Fibroblast of mammary gland (primary cell): Measurements from ENCODE around the gene DPH6.

Experiments used
- DNase-seq: peaks from one replicate; pipeline ENCODE4 v3.0.0-alpha.2; 2010; ENCODE audit warnings: low read depth
- H3K4me3 ChIP-seq: 2 replicates; pipeline ENCODE4 v1.5.1; 2011; ENCODE audit warnings: low read depth, mild to moderate bottlenecking, low read length, moderate library complexity; ENCODE audit not compliant: control insufficient read depth
- CTCF ChIP-seq: conservative IDR thresholded peaks from 2 replicates; pipeline ENCODE4 v1.5.1; 2011; ENCODE audit warnings: low read depth, low read length, inconsistent platforms; ENCODE audit not compliant: control insufficient read depth, insufficient read depth

Gene DPH6

GRCh38 chr15:35323141-35323540, 222.8 kb downstream of the DPH6 start:
- no peak for TF ChIP-seq CTCF
- DNase-seq = no peak
- no peak overlapping the region for H3K4me3 ChIP-seq

- TF ChIP-seq CTCF = no peak
- no peak for DNase-seq
- no peak overlapping the region for H3K4me3 ChIP-seq
These were observed 224.0 kb downstream of the DPH6 start for GRCh38 chr15:35321926-35322325.

GRCh38 chr15:35320911-35321310, 225.1 kb downstream of the DPH6 start:
- H3K4me3 ChIP-seq = no peak overlapping the region
- DNase-seq = no peak
- TF ChIP-seq CTCF = no peak
